WTC11 (cell line): ENCODE results near the gene ZNF786. TPM values are rescaled to one million over a fixed set of nuclear protein-coding genes. Genes with fewer than 3 reads are reported as not detected.

Experiments used
- ATAC-seq: fragments of 200-7000 bp; cut with Tn5 transposase; 2 replicates; pipeline ENCODE4 v1.10.0; 2021; ENCODE audit warnings: mild to moderate bottlenecking, moderate library complexity
- CTCF ChIA-PET: fragments of 300-600 bp; sonication (Branson Sonifier 250); formaldehyde crosslinking; loops from one replicate; lab custom pipeline; 2021; ENCODE audit warnings: antibody characterized with exemption; lab: Charles Lee
- POLR2A ChIA-PET: fragments of 350-600 bp; sonication (Branson Sonifier 250); formaldehyde crosslinking; loops from one replicate; lab custom pipeline; 2021; ENCODE audit warnings: antibody characterized with exemption; lab: Charles Lee
- DNase-seq: peaks from one replicate; pipeline ENCODE4 v3.0.0; 2021; ENCODE audit warnings: low spot score
- H3K27ac Mint-ChIP-seq: 2 replicates; pipeline ENCODE4 v1.8.0; 2021; ENCODE audit warnings: mixed read lengths
- H3K27me3 Mint-ChIP-seq: 2 replicates; pipeline ENCODE4 v1.8.0; 2021; ENCODE audit warnings: low read depth, mild to moderate bottlenecking, moderate library complexity, mixed read lengths
- H3K36me3 Mint-ChIP-seq: 2 replicates; pipeline ENCODE4 v1.8.0; 2021; ENCODE audit warnings: mixed read lengths
- H3K4me1 Mint-ChIP-seq: 2 replicates; pipeline ENCODE4 v1.8.0; 2022; ENCODE audit warnings: mixed read lengths
- H3K4me3 Mint-ChIP-seq: 2 replicates; pipeline ENCODE4 v1.8.0; 2021; ENCODE audit warnings: mild to moderate bottlenecking, moderate library complexity, mixed read lengths
- H3K9me3 Mint-ChIP-seq: 2 replicates; pipeline ENCODE4 v1.8.0; 2021; ENCODE audit warnings: mixed read lengths
- ERG ChIP-seq: fragments of 250-450 bp; sonication (Bioruptor Pico); IDR thresholded peaks from 2 replicates; pipeline ENCODE4 v1.8.0; 2021; ENCODE audit warnings: mild to moderate bottlenecking
- FOXJ3 ChIP-seq: sonication (generic); formaldehyde crosslinking; IDR thresholded peaks from 2 replicates; pipeline ENCODE4 v1.9.0; 2021; ENCODE audit warnings: missing genetic modification reagents, mild to moderate bottlenecking, borderline replicate concordance
- GTF2I ChIP-seq: fragments of 250-450 bp; sonication (Bioruptor Pico); conservative IDR thresholded peaks from 2 replicates; pipeline ENCODE4 v1.4.0; 2021; ENCODE audit warnings: mild to moderate bottlenecking
- JAZF1 ChIP-seq: fragments of 250-450 bp; sonication (Bioruptor Pico); IDR thresholded peaks from 2 replicates; pipeline ENCODE4 v1.9.0; 2021; ENCODE audit warnings: moderate library complexity, mild to moderate bottlenecking, inconsistent platforms
- MAX ChIP-seq: sonication (generic); formaldehyde crosslinking; IDR thresholded peaks from 2 replicates; pipeline ENCODE4 v1.8.0; 2022; ENCODE audit warnings: mild to moderate bottlenecking, missing genetic modification reagents
- NFYB ChIP-seq: sonication (generic); formaldehyde crosslinking; conservative IDR thresholded peaks from 2 replicates; pipeline ENCODE4 v1.8.0; 2022; ENCODE audit warnings: low read depth, missing genetic modification reagents
- SMAD3 ChIP-seq: sonication (generic); formaldehyde crosslinking; IDR thresholded peaks from 2 replicates; pipeline ENCODE4 v1.8.0; 2022; ENCODE audit warnings: missing genetic modification reagents, mild to moderate bottlenecking, borderline replicate concordance
- SMAD4 ChIP-seq: sonication (generic); formaldehyde crosslinking; IDR thresholded peaks from 2 replicates; pipeline ENCODE4 v1.8.0; 2022; ENCODE audit warnings: mild to moderate bottlenecking, missing genetic modification reagents
- SP1 ChIP-seq: sonication (generic); formaldehyde crosslinking; conservative IDR thresholded peaks from 2 replicates; pipeline ENCODE4 v1.8.1; 2022; ENCODE audit warnings: missing genetic modification reagents
- ZNF121 ChIP-seq: sonication (generic); formaldehyde crosslinking; IDR thresholded peaks from 2 replicates; pipeline ENCODE4 v1.8.0; 2023; ENCODE audit warnings: missing genetic modification reagents
- ZNF671 ChIP-seq: fragments of 250-450 bp; sonication (Bioruptor Pico); IDR thresholded peaks from 2 replicates; pipeline ENCODE4 v1.8.0; 2021; ENCODE audit warnings: mild to moderate bottlenecking
- total RNA-seq: library from RNA; stranded (reverse); gene quantifications from 3 replicates; pipeline ENCODE4 v1.2.3, GENCODE V29; 2021
- TF ChIP-seq, protein P1 (sequence below): sonication (generic); formaldehyde crosslinking; IDR thresholded peaks from 2 replicates; pipeline ENCODE4 v1.8.1; 2023; ENCODE audit warnings: mild to moderate bottlenecking, missing genetic modification reagents, borderline replicate concordance
- TF ChIP-seq, protein P2 (sequence below): fragments of 250-450 bp; sonication (Bioruptor Pico); IDR thresholded peaks from 2 replicates; pipeline ENCODE4 v1.9.0; 2021; ENCODE audit warnings: mild to moderate bottlenecking, borderline replicate concordance
- TF ChIP-seq, protein P3 (sequence below): sonication (generic); formaldehyde crosslinking; IDR thresholded peaks from 2 replicates; pipeline ENCODE4 v1.8.0; 2023; ENCODE audit warnings: missing genetic modification reagents, mild to moderate bottlenecking, borderline replicate concordance
- TF ChIP-seq, protein P4 (sequence below): sonication (generic); formaldehyde crosslinking; IDR thresholded peaks from 2 replicates; pipeline ENCODE4 v1.8.0; 2023; ENCODE audit warnings: mild to moderate bottlenecking, missing genetic modification reagents
- TF ChIP-seq, protein P5 (sequence below): sonication (generic); formaldehyde crosslinking; IDR thresholded peaks from 2 replicates; pipeline ENCODE4 v1.8.1; 2023; ENCODE audit warnings: mild to moderate bottlenecking, missing genetic modification reagents

The ZNF786 gene
- total RNA-seq, 1 experiment from 2014 or later: 11.4 TPM

- POLR2A ChIA-PET: interaction anchor here (0.6 kb wide), 1 partner anchor 927 kb away, joined by 3 read pairs; no protein-coding TSS in a partner anchor
- ATAC-seq (no peak), DNase-seq (no peak)
- TF ChIP-seq ZNF671 (CRISPR knock-in tag) (no peak), FOXJ3 (CRISPR knock-in tag) (no peak), ERG (CRISPR knock-in tag) (no peak), NFYB (CRISPR knock-in tag) (no peak), SMAD3 (no peak), ZNF121 (CRISPR knock-in tag) (no peak), JAZF1 (CRISPR knock-in tag) (no peak), SP1 (CRISPR knock-in tag) (no peak), MAX (CRISPR knock-in tag) (no peak), SMAD4 (no peak), GTF2I (CRISPR knock-in tag) (no peak)
- TF ChIP-seq, protein P1, sequence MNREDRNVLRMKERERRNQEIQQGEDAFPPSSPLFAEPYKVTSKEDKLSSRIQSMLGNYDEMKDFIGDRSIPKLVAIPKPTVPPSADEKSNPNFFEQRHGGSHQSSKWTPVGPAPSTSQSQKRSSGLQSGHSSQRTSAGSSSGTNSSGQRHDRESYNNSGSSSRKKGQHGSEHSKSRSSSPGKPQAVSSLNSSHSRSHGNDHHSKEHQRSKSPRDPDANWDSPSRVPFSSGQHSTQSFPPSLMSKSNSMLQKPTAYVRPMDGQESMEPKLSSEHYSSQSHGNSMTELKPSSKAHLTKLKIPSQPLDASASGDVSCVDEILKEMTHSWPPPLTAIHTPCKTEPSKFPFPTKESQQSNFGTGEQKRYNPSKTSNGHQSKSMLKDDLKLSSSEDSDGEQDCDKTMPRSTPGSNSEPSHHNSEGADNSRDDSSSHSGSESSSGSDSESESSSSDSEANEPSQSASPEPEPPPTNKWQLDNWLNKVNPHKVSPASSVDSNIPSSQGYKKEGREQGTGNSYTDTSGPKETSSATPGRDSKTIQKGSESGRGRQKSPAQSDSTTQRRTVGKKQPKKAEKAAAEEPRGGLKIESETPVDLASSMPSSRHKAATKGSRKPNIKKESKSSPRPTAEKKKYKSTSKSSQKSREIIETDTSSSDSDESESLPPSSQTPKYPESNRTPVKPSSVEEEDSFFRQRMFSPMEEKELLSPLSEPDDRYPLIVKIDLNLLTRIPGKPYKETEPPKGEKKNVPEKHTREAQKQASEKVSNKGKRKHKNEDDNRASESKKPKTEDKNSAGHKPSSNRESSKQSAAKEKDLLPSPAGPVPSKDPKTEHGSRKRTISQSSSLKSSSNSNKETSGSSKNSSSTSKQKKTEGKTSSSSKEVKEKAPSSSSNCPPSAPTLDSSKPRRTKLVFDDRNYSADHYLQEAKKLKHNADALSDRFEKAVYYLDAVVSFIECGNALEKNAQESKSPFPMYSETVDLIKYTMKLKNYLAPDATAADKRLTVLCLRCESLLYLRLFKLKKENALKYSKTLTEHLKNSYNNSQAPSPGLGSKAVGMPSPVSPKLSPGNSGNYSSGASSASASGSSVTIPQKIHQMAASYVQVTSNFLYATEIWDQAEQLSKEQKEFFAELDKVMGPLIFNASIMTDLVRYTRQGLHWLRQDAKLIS: no peak
- TF ChIP-seq, protein P2, sequence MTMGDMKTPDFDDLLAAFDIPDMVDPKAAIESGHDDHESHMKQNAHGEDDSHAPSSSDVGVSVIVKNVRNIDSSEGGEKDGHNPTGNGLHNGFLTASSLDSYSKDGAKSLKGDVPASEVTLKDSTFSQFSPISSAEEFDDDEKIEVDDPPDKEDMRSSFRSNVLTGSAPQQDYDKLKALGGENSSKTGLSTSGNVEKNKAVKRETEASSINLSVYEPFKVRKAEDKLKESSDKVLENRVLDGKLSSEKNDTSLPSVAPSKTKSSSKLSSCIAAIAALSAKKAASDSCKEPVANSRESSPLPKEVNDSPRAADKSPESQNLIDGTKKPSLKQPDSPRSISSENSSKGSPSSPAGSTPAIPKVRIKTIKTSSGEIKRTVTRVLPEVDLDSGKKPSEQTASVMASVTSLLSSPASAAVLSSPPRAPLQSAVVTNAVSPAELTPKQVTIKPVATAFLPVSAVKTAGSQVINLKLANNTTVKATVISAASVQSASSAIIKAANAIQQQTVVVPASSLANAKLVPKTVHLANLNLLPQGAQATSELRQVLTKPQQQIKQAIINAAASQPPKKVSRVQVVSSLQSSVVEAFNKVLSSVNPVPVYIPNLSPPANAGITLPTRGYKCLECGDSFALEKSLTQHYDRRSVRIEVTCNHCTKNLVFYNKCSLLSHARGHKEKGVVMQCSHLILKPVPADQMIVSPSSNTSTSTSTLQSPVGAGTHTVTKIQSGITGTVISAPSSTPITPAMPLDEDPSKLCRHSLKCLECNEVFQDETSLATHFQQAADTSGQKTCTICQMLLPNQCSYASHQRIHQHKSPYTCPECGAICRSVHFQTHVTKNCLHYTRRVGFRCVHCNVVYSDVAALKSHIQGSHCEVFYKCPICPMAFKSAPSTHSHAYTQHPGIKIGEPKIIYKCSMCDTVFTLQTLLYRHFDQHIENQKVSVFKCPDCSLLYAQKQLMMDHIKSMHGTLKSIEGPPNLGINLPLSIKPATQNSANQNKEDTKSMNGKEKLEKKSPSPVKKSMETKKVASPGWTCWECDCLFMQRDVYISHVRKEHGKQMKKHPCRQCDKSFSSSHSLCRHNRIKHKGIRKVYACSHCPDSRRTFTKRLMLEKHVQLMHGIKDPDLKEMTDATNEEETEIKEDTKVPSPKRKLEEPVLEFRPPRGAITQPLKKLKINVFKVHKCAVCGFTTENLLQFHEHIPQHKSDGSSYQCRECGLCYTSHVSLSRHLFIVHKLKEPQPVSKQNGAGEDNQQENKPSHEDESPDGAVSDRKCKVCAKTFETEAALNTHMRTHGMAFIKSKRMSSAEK: no peak
- TF ChIP-seq, protein P3, sequence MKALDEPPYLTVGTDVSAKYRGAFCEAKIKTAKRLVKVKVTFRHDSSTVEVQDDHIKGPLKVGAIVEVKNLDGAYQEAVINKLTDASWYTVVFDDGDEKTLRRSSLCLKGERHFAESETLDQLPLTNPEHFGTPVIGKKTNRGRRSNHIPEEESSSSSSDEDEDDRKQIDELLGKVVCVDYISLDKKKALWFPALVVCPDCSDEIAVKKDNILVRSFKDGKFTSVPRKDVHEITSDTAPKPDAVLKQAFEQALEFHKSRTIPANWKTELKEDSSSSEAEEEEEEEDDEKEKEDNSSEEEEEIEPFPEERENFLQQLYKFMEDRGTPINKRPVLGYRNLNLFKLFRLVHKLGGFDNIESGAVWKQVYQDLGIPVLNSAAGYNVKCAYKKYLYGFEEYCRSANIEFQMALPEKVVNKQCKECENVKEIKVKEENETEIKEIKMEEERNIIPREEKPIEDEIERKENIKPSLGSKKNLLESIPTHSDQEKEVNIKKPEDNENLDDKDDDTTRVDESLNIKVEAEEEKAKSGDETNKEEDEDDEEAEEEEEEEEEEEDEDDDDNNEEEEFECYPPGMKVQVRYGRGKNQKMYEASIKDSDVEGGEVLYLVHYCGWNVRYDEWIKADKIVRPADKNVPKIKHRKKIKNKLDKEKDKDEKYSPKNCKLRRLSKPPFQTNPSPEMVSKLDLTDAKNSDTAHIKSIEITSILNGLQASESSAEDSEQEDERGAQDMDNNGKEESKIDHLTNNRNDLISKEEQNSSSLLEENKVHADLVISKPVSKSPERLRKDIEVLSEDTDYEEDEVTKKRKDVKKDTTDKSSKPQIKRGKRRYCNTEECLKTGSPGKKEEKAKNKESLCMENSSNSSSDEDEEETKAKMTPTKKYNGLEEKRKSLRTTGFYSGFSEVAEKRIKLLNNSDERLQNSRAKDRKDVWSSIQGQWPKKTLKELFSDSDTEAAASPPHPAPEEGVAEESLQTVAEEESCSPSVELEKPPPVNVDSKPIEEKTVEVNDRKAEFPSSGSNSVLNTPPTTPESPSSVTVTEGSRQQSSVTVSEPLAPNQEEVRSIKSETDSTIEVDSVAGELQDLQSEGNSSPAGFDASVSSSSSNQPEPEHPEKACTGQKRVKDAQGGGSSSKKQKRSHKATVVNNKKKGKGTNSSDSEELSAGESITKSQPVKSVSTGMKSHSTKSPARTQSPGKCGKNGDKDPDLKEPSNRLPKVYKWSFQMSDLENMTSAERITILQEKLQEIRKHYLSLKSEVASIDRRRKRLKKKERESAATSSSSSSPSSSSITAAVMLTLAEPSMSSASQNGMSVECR (CRISPR knock-in tag): no peak
- TF ChIP-seq, protein P4, sequence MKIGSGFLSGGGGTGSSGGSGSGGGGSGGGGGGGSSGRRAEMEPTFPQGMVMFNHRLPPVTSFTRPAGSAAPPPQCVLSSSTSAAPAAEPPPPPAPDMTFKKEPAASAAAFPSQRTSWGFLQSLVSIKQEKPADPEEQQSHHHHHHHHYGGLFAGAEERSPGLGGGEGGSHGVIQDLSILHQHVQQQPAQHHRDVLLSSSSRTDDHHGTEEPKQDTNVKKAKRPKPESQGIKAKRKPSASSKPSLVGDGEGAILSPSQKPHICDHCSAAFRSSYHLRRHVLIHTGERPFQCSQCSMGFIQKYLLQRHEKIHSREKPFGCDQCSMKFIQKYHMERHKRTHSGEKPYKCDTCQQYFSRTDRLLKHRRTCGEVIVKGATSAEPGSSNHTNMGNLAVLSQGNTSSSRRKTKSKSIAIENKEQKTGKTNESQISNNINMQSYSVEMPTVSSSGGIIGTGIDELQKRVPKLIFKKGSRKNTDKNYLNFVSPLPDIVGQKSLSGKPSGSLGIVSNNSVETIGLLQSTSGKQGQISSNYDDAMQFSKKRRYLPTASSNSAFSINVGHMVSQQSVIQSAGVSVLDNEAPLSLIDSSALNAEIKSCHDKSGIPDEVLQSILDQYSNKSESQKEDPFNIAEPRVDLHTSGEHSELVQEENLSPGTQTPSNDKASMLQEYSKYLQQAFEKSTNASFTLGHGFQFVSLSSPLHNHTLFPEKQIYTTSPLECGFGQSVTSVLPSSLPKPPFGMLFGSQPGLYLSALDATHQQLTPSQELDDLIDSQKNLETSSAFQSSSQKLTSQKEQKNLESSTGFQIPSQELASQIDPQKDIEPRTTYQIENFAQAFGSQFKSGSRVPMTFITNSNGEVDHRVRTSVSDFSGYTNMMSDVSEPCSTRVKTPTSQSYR (CRISPR knock-in tag): no peak
- TF ChIP-seq, protein P5, sequence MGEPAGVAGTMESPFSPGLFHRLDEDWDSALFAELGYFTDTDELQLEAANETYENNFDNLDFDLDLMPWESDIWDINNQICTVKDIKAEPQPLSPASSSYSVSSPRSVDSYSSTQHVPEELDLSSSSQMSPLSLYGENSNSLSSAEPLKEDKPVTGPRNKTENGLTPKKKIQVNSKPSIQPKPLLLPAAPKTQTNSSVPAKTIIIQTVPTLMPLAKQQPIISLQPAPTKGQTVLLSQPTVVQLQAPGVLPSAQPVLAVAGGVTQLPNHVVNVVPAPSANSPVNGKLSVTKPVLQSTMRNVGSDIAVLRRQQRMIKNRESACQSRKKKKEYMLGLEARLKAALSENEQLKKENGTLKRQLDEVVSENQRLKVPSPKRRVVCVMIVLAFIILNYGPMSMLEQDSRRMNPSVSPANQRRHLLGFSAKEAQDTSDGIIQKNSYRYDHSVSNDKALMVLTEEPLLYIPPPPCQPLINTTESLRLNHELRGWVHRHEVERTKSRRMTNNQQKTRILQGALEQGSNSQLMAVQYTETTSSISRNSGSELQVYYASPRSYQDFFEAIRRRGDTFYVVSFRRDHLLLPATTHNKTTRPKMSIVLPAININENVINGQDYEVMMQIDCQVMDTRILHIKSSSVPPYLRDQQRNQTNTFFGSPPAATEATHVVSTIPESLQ (CRISPR knock-in tag): no peak
- H3K9me3 Mint-ChIP-seq: no peaks in the 10 kb centered on the region
- no peaks in the 10 kb centered on the region for H3K27me3 Mint-ChIP-seq
- H3K4me3 Mint-ChIP-seq: no peak overlapping the region
- peaks cover 10% of the 10 kb centered on the region for H3K4me1 Mint-ChIP-seq
- peaks cover 5% of the 10 kb centered on the region for H3K36me3 Mint-ChIP-seq
- H3K27ac Mint-ChIP-seq: 0 out of 2 replicates have a peak overlapping the region, but pooled peaks have one; percentile 67
- CTCF ChIA-PET: interaction anchor here (0.8 to 3.0 kb wide), 2 partner anchors 29 to 35 kb away, joined by 3 to 9 read pairs; no protein-coding TSS in a partner anchor
Measured at GRCh38 chr7:149100821-149101220, 10.3 kb upstream of the ZNF786 start.
